Stimulated activated CD4-positive, alpha-beta T cell treated with anti-CD3 and anti-CD28 coated beads, Interleukin-12 subunit alpha, Interleukin-12 subunit beta, amount 100 ng/mL, for 48 hours (primary cell): ENCODE data around the gene UBE2G2.
A peak's percentile ranks its signal among the peaks of the same experiment; 100 is the strongest.

Experiments used
- DNase-seq, 3 donors: peaks; one replicate each; pipeline ENCODE4 v3.0.0-alpha.2; 2020; ENCODE audit warnings: low read depth in 2 of 3, low spot score in 1 of 3

The UBE2G2 gene

DNA sequence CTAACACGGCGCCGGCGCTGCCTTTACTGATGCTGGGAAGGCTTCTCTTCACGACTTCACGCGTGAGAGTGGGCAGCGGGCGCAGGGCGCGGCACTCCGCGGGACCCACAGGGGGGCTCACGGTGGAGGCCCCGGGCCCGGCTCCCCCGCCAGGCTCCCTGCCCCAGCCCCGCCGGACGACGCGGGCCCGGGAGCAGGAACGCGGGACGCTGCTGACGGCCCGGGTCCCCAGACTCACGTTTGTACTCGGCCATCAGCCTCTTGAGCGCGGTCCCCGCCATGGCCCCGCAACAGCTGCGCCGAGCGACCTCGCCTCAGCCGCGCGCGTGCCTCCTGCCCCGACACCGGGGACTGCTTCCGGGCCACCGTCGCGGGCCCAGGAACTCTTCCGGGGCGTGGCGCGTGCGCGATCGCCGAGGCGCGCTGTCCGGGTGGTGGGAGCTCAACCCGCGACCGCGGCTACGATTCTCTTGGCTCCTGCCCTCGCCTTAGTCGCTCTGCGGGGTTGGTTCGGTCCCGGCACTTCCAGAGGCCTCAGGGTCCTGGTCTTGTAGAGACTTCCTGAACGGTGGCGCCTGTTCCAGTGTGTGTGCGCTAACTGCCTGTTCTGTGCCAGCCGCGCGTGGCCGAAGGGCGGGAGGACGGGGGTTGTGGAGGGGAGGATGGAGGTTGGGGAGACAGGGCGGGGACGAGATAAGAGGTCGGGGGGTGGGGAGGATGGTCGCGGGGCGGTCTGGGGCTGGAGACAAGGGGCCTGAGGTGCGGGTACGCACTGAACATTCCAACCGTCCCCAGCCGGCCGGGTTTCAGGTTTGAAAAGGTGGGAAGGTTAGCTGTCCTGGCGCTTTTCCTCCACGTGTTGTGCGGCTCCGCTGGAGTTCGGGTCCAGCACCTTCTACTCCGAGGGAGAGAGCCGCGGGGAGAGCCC, at the start of gene UBE2G2:
Gene UBE2G2, minus strand, starts transcription at position 353 of the 928 bp plus-strand sequence. Its CDS starts 72 bp downstream, at position 281.
- peak; percentile 74 to 83 (median 77) for DNase-seq

GRCh38 chr21:44850905-44851657, 49.5 kb upstream of the UBE2G2 start:
- DNase-seq = no peak

DNA sequence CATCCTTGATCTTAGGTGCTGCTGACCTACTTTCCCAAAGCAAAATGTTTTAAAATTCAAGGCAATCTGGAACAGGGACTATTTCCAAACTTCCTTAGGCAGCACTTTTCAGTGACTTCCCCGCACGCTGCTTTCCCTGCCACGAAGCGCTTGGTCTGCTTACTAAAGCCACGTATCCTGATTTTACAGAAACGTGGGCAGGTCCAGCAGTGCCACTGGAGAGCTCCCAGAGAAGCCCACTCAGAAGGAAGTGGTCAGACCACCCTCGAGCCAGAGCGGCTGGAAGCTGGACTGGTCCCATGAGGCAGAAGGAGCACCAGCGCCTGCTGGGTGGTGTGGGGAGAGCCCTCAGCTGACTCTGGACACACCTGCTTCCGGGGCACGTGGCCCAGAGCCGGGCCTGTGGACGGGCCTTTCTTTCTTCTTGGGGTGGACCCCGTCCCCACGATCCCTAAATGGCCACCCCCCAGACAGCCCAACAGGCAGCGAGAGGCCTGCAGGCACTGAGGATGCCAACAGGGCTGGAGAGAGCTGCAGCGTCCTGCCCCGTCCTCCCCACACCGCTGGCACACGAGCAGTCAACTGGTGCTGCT, 48.7 kb upstream of the UBE2G2 start:
- DNase-seq = no peak

GRCh38 chr21:44849616-44850130, 48.1 kb upstream of the UBE2G2 start:
- no peak for DNase-seq

DNA sequence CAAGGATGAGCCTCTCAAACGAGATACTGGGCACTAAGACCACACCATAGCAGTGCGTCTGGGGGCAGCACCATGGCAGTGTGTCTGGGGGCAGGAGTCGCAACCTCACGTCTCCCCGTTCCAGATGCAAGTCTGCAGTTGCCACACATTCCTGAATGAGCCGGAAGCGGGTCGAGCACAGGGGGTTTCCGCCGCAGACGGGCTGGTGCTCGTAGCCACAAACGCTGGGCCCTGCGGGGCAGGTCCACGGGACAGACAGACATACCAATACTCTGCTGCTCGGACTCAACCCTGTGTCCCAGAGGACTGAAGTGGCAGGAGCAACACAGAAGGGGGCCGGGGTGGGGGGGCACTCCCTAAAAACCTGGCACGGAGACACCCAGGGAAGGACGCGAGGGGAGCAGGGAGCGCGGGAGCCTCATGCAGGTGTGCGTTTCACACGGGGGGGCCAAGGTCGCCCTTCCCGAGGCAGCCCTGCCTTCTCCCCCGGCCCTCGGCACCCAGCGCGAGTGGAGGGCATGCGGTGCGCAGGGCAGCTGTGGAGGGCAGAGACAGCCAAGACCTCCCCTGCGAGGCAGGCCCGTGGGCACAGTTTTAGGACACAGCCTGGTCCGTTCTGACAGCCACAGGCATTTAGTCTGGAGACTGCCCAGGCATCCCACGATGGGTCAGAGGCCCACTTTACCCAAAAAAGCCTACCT, 47.4 kb upstream of the UBE2G2 start:
- DNase-seq = no peak

DNA sequence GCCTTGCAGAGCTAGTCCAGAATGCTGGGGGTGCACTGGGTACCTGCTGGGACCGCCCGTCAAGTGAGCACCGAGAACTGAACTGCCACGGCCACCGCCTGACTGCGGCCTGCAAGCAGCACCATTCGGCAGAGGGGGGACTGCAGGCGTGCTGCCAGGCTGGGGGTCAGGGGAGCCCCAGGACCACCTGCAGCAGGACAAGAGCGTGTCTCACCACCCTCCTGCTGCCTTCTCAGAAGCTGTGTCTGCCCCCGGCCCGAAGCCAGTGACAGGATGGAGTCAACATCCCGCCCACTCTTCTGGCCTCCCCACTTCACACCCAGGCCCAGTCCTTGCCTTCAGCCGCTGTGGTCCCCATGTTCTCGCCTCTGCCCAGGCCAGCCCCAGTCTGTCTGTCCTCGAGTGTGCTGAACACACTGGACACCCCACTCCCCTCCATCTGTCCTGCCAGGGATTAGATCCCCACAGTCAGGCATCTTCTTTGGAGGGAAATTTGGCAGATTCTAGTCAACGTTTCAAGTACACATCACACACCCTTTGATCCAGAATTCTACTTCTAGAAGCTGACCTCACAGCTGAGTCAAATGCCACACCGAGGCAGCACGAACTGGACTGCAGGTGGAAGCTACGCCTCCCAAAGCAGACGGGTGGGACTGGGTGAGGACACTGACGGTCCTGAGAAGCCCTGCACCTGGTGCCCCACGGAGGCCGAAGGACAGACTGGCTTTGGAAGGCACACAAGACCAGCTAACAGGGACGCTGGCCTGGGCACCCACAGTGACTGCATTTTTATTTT, 45.8 kb upstream of the UBE2G2 start:
- no peak for DNase-seq

DNA sequence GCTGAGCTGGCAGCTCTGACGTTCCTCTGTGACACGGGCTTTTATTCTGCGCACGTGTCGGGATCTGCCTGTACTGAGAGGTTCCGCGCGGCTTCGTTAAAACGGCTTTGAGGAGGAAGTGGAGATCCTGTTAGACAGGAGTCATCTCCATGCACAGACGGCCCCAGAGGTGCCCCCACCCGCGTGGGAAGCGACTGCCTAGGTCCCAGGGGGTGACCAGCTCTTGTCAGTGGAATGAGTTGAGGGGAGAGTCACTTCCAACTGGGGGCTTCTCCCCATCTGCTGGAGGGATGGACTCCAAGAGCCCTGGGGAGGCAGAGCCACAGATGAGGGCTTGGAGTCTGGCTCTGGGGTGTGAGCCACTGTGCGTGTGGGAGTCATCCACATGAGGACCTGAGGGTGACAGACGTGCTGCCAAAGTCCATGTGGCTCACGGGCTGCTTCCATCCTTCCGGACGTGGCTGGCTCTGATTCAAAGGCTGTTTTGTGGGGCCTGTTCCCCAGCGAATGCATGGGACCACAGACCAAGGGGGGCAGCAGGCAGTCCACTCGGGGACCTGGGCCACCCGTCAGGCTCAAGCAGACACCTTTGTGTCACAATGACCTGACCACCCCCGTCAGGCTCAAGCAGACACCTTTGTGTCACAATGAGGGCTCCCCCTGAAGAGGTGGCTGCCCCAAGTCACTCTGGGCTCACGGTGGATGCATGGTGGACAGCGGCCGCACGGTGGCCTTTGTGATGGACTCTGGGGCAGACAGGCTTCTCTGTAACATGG, 45.1 kb upstream of the UBE2G2 start:
- DNase-seq = peak in 1 of 3 donors; percentile 27

GRCh38 chr21:44846224-44846484, 44.5 kb upstream of the UBE2G2 start:
- DNase-seq = no peak

DNA sequence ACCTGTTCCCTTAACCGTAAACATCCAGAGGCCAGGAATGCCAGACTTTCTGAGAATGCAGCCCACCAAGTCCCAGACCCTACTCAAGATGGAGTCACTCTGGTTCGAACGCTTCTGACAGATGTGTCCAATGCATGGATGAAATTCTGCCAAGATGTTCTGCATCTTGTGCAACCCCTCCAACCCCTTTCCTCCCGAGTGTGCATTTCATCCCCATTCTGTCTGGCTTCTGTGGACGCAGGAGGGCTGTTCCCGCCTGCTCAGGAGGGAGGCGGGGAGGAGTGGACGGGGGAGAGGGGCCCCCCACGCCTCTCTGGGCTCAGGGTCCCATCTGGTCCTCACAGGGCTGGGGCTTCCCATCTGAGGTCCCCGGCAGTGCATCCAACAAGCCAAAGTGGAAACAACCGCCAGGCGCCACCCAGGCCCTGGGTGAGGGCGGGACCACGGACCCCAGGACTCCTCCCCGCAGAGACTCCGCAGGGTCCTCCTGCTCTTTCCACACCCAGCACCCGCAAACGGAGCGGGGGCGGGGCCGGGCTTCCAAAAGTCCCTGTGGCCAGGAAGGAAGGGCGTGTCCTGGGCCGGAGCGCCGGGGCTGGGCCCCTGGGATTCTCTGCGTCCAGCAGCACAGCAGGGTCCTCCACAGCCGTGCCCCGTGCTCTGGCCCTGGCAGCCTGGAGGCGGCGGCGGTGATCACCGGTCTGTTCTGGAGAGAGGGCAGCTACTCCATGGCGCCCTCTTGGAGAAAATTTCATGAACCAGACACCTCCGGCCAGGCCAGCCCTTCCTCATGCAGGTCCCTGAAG, 44.0 kb upstream of the UBE2G2 start:
- peak; percentile 39 to 65 (median 50) for DNase-seq

DNA sequence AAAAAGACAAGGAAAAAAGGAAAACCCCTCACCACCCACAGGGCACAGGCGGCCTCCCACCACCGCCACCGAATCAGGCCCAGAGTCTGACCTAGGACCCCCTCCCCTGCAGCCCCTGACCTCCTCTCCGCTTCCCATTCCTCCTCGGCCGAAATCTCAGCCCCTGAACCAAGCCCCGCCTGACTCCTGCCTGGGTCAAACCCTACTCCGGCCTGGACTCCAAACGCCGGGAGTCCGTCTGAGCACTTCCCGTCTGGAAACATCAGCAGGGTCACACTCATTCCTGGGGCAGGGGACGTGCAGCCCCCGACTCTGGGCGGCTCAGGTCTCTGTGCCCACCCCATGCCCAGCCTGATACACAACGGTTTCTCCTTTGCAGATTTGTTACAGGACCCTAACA, 42.6 kb upstream of the UBE2G2 start:
- no peak for DNase-seq

GRCh38 chr21:44842721-44843445, 41.3 kb upstream of the UBE2G2 start:
- no peak for DNase-seq

GRCh38 chr21:44842087-44842486, 40.5 kb upstream of the UBE2G2 start:
- no peak for DNase-seq

- DNase-seq = no peak
Observed at GRCh38 chr21:44840771-44841170, 39.2 kb upstream of the UBE2G2 start.

GRCh38 chr21:44838951-44839350, 37.3 kb upstream of the UBE2G2 start:
- no peak for DNase-seq

- no peak for DNase-seq
Observed at GRCh38 chr21:44838039-44838895, 36.6 kb upstream of the UBE2G2 start.

- DNase-seq = no peak
Observed at GRCh38 chr21:44837537-44837936, 35.9 kb upstream of the UBE2G2 start.
